ENCODE data around the gene PGR.

DNA sequence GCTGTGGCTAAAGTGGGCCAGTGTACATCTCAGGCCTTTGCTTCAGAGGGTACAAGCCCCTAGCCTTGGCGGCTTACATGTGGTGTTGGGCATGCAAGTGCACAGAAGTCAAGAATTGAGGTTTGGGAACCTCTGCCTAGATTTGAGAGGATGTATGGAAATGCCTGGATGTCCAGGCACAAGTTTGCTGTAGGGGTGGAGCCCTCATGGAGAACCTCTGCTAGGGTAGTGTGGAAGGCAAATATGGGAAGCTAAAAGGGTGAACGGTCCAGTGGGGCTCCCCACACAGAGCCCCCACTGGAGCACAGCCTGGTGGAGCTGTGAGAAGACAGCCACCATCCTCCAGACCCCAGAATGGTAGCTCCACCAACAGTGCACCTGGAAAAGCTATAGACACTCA, 28.5 kb upstream of the PGR start:
- TF ChIP-seq, protein P1, sequence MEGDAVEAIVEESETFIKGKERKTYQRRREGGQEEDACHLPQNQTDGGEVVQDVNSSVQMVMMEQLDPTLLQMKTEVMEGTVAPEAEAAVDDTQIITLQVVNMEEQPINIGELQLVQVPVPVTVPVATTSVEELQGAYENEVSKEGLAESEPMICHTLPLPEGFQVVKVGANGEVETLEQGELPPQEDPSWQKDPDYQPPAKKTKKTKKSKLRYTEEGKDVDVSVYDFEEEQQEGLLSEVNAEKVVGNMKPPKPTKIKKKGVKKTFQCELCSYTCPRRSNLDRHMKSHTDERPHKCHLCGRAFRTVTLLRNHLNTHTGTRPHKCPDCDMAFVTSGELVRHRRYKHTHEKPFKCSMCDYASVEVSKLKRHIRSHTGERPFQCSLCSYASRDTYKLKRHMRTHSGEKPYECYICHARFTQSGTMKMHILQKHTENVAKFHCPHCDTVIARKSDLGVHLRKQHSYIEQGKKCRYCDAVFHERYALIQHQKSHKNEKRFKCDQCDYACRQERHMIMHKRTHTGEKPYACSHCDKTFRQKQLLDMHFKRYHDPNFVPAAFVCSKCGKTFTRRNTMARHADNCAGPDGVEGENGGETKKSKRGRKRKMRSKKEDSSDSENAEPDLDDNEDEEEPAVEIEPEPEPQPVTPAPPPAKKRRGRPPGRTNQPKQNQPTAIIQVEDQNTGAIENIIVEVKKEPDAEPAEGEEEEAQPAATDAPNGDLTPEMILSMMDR (IDR thresholded peaks at IDR 0.05), result no peak
- TF ChIP-seq, protein P2, sequence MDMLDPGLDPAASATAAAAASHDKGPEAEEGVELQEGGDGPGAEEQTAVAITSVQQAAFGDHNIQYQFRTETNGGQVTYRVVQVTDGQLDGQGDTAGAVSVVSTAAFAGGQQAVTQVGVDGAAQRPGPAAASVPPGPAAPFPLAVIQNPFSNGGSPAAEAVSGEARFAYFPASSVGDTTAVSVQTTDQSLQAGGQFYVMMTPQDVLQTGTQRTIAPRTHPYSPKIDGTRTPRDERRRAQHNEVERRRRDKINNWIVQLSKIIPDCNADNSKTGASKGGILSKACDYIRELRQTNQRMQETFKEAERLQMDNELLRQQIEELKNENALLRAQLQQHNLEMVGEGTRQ (CRISPR knock-in tag; IDR thresholded peaks at IDR 0.05), result no peak
- TF ChIP-seq SP1 (CRISPR knock-in tag; conservative IDR thresholded peaks at IDR 0.05) (no peak), TP53 (CRISPR knock-in tag; IDR thresholded peaks at IDR 0.05) (no peak), ZNF263 (CRISPR knock-in tag; IDR thresholded peaks at IDR 0.05; ENCODE audit: low read depth) (no peak), ETV6 (CRISPR knock-in tag; IDR thresholded peaks at IDR 0.05) (no peak), NFYB (CRISPR knock-in tag; conservative IDR thresholded peaks at IDR 0.05; ENCODE audit: low read depth) (no peak), JUN (CRISPR knock-in tag; IDR thresholded peaks at IDR 0.05) (no peak), TCF7 (CRISPR knock-in tag; IDR thresholded peaks at IDR 0.05; ENCODE audit: low read depth) (no peak)
- TF ChIP-seq, protein P3, sequence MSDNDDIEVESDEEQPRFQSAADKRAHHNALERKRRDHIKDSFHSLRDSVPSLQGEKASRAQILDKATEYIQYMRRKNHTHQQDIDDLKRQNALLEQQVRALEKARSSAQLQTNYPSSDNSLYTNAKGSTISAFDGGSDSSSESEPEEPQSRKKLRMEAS (CRISPR knock-in tag; IDR thresholded peaks at IDR 0.05), result no peak
- TF ChIP-seq, protein P4, sequence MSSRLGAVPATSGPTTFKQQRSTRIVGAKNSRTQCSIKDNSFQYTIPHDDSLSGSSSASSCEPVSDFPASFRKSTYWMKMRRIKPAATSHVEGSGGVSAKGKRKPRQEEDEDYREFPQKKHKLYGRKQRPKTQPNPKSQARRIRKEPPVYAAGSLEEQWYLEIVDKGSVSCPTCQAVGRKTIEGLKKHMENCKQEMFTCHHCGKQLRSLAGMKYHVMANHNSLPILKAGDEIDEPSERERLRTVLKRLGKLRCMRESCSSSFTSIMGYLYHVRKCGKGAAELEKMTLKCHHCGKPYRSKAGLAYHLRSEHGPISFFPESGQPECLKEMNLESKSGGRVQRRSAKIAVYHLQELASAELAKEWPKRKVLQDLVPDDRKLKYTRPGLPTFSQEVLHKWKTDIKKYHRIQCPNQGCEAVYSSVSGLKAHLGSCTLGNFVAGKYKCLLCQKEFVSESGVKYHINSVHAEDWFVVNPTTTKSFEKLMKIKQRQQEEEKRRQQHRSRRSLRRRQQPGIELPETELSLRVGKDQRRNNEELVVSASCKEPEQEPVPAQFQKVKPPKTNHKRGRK (CRISPR knock-in tag; IDR thresholded peaks at IDR 0.05; ENCODE audit: borderline replicate concordance), result no peak

All from WTC11 (cell line).